ENCODE data around the gene ANKRD44.

DNA sequence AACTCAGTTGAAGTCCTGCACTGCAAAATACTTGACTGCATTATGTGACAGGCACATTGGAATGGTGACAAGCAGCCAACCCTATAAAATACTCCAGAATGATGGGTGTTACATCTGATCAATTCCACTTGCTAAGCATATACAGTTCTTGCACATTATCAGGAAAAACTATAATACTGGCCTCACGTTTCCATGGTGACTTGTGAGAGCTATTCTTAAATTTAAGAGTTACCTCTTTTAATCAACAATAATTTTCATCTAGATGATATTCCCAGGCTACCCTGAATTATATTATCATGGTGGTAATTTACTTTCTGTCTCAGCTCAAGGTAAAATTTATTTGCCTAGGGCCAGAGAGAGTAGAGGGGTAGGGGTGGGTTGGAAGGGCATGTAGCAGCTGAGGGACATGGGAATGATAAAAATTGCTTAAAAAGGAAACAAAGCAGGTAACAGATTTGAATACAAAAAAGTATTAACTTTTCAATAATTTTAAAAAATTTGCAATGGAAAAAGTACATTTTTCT, 251.7 kb downstream of the ANKRD44 start:
- TF ChIP-seq RAD21 (IDR thresholded peaks at IDR 0.05 in 1 of 2, conservative IDR thresholded peaks at IDR 0.05 in 1 of 2; ENCODE audit: low read depth in 2 of 2, low read length in 2 of 2) = no peak
- no peak for TF ChIP-seq SIN3A (conservative IDR thresholded peaks at IDR 0.05 in 1 of 2, IDR thresholded peaks at IDR 0.05 in 1 of 2; ENCODE audit: low read depth in 1 of 2, low read length in 2 of 2)
- TF ChIP-seq CTCF (IDR thresholded peaks at IDR 0.05; ENCODE audit: control extremely low read depth in 1 of 3, insufficient read depth in 1 of 3, low read depth in 1 of 3, low read length in 3 of 3) = no peak
- TF ChIP-seq POLR2AphosphoS5 (IDR thresholded peaks at IDR 0.05; ENCODE audit: low read depth, low read length) = no peak

All from H1 (cell line).